ENCODE results near the gene UNK.

- TF ChIP-seq POLR2AphosphoS5 (IDR thresholded peaks at IDR 0.05): no peak
- no peak for TF ChIP-seq CTCF (IDR thresholded peaks at IDR 0.05 in 8 of 11, conservative IDR thresholded peaks at IDR 0.05 in 3 of 11)
Observed at GRCh38 chr17:75803883-75804282, 19.3 kb downstream of the UNK start.

Measured in spleen (tissue), 7 donors.